Measurements from ENCODE around the gene MAPKBP1. TPM values are rescaled to one million over a fixed set of nuclear protein-coding genes. Genes with fewer than 3 reads are reported as not detected.
"Not testable (repeated sequence)": the region's sequence is repeated elsewhere in the genome, so short reads cannot be mapped to it uniquely, and the experiment has no call there.

MAPKBP1 gene
- total and polyA plus RNA-seq, 9 of the 15 experiments (the other 6 are each of a cell fraction or from before 2014, with no cell fraction given): 0.15 to 9.5 (median 4.5) TPM

- TF ChIP-seq ARID1B (IDR thresholded peaks at IDR 0.05): peak; percentile 63
- TF ChIP-seq E2F8 (IDR thresholded peaks at IDR 0.05; ENCODE audit: low read depth, partially characterized antibody): peak; percentile 4
- peak; percentile 87; the same call in 1 of the 2 replicates for TF ChIP-seq PHF21A (IDR thresholded peaks at IDR 0.05; ENCODE audit: borderline replicate concordance, low read depth)
- TF ChIP-seq LEF1 (IDR thresholded peaks at IDR 0.05): 0 out of 2 replicates have a peak, but pooled peaks have one; percentile 25
- peak; percentile 66; the same call in 1 of the 2 replicates for TF ChIP-seq RUNX1 (IDR thresholded peaks at IDR 0.05; ENCODE audit: low read depth)
- peak; percentile 95 for TF ChIP-seq LCOR (CRISPR knock-in tag; IDR thresholded peaks at IDR 0.05)
Measured at GRCh38 chr15:41774062-41774881, at the start of gene MAPKBP1 (continued).

DNA sequence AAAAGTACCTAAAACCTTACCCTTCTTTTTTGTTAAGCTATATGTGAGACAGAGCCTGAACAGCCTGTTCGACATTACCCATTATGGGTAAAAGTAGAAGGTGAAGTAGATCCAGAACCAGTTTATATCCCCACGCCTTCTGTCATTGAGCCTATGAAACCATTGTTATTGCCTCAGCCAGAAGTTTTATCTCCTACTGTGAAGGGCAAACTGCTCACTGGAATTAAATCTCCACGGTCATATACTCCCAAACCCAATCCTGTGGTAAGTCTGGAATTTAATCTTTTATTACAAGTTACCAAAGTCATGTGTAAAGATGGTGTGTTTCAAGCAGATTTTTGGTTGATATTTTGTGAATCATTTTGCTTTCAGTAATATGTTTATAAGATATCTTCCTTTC is 47.1 kb upstream of the MAPKBP1 start:
- ATAC-seq (no peak), FAIRE-seq (no peak), DNase-seq (ENCODE audit: extremely low read depth in 1 of 4, low spot score in 3 of 4) (no peak)
- H3K36me3 ChIP-seq (ENCODE audit: control insufficient read depth, insufficient read depth, low read length): peaks cover 35% of the 10 kb centered on the region
- 0 out of 2 replicates have a peak, but pooled peaks have one; percentile 31 for TF ChIP-seq TEAD4 (IDR thresholded peaks at IDR 0.05; ENCODE audit: low read length)
- no peak for TF ChIP-seq TEAD4 (CRISPR knock-in tag; IDR thresholded peaks at IDR 0.05; ENCODE audit: borderline replicate concordance)
- TF ChIP-seq SMARCE1 (IDR thresholded peaks at IDR 0.05): no peak
- H3K4me1 ChIP-seq (replicated peaks in 1 of 2; ENCODE audit: control insufficient read depth in 2 of 2, insufficient read depth in 2 of 2, low read length in 2 of 2): no peaks in the 10 kb centered on the region; a peak in 2 of 5 replicates
- in situ Hi-C loops (cut with MboI) (no loop called here), intact Hi-C loops (cut with micrococcal nuclease) (no loop called here)
- no peaks in the 10 kb centered on the region for H3K27me3 ChIP-seq (ENCODE audit: control insufficient read depth in 2 of 2, insufficient read depth in 2 of 2, low read length in 2 of 2)
- no peak overlapping the region for H3K4me2 ChIP-seq (ENCODE audit: insufficient read depth, low read length)
- no peak overlapping the region for H2AFZ ChIP-seq (ENCODE audit: low read depth, low read length)
- no peaks in the 10 kb centered on the region for H3K79me2 ChIP-seq (ENCODE audit: control insufficient read depth, insufficient read depth, low read length)
- no peaks in the 10 kb centered on the region for H3K9me1 ChIP-seq (ENCODE audit: control insufficient read depth, insufficient read depth, low read length)
- BruUV-seq (replicated peaks): no TSS peak
- H4K20me1 ChIP-seq (replicated peaks; ENCODE audit: control insufficient read depth, insufficient read depth, low read length): no peaks in the 10 kb centered on the region
- ChIA-PET CTCF (ENCODE audit: low intra/inter-chr PET ratio) (no interaction called here), POLR2A (interaction anchor here (0.7 kb wide), 1 partner anchor 8 kb away, joined by 3 read pairs; no protein-coding TSS in a partner anchor)
- H3K9me3 ChIP-seq (replicated peaks; ENCODE audit: control insufficient read depth, insufficient read depth, low read depth, low read length): no peaks in the 10 kb centered on the region
- H3K27ac ChIP-seq (ENCODE audit: extremely low read depth, low read depth, low read length): no peak overlapping the region
- H3K4me3 ChIP-seq: no peak overlapping the region
- 83% methylated on average over 3 of the region's 3 CpGs for WGBS (ENCODE audit: insufficient coverage, low coverage, missing lambda C conversion rate)
- H3K9ac ChIP-seq (ENCODE audit: insufficient read depth in 1 of 2, low read depth in 2 of 2, low read length in 2 of 2): no peak overlapping the region

DNA sequence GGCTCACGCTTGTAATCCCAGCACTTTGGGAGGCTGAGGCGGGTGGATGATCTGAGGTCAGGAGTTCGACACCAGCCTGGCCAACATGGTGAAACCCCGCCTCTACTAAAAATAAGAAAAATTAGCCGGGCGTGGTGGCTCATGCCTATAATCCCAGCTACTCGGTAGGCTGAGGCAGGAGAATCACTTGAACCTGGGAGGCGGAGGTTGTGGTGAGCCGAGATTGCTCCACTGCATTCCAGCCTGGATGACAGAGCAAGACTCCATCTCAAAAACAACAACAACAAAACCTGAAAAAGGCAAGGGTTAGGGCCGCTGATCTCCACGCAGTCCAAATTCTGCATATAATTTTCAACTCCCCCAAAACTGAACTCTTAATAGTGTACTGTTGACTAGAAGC is 46.2 kb upstream of the MAPKBP1 start:
- H3K4me1 ChIP-seq (replicated peaks in 1 of 2; ENCODE audit: control insufficient read depth in 2 of 2, insufficient read depth in 2 of 2, low read length in 2 of 2); BruUV-seq (replicated peaks); H3K4me2 ChIP-seq (ENCODE audit: insufficient read depth, low read length); H2AFZ ChIP-seq (ENCODE audit: low read depth, low read length); H3K9me3 ChIP-seq (replicated peaks; ENCODE audit: control insufficient read depth, insufficient read depth, low read depth, low read length); intact Hi-C loops (cut with micrococcal nuclease); H3K4me3 ChIP-seq; in situ Hi-C loops (cut with MboI); ATAC-seq; H3K9me1 ChIP-seq (ENCODE audit: control insufficient read depth, insufficient read depth, low read length); H4K20me1 ChIP-seq (replicated peaks; ENCODE audit: control insufficient read depth, insufficient read depth, low read length); CTCF ChIA-PET (ENCODE audit: low intra/inter-chr PET ratio); FAIRE-seq; H3K9ac ChIP-seq (ENCODE audit: insufficient read depth in 1 of 2, low read depth in 2 of 2, low read length in 2 of 2); H3K27ac ChIP-seq (ENCODE audit: extremely low read depth, low read depth, low read length); DNase-seq (ENCODE audit: extremely low read depth in 1 of 4, low spot score in 3 of 4); H3K79me2 ChIP-seq (ENCODE audit: control insufficient read depth, insufficient read depth, low read length); H3K27me3 ChIP-seq (ENCODE audit: control insufficient read depth in 2 of 2, insufficient read depth in 2 of 2, low read length in 2 of 2): not testable (repeated sequence)
- 89% methylated on average over 10 of the region's 11 CpGs for WGBS (ENCODE audit: insufficient coverage, low coverage, missing lambda C conversion rate)
- H3K36me3 ChIP-seq (ENCODE audit: control insufficient read depth, insufficient read depth, low read length): peaks cover 41% of the 10 kb centered on the region
- POLR2A ChIA-PET: interaction anchor here (0.6 kb wide), 1 partner anchor 76 kb away, joined by 3 read pairs; no protein-coding TSS in a partner anchor

All from K562 (cell line).